ENCODE data around the gene ROCK2.

The ROCK2 gene

DNA sequence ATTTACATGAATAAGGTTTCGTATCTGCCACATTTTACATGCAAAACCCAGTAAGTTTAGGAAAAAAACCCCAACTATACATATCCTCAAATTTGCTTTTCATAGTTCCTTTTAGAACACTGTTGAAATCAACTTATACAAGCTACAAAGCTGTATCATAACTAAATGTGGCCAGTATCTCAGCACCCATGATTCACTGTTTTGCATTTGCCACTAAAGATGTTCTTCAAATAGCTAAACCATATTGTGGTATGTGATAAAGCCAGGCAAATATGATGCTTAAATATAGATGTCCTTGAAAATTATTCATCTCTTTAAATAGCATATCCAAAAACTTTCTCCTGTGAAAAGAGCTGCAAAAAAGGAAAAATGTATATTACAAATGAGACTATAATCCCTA lies 29.9 kb downstream of the ROCK2 start:
- DNase-seq (ENCODE audit: low read depth): no peak
- TF ChIP-seq, protein P1, sequence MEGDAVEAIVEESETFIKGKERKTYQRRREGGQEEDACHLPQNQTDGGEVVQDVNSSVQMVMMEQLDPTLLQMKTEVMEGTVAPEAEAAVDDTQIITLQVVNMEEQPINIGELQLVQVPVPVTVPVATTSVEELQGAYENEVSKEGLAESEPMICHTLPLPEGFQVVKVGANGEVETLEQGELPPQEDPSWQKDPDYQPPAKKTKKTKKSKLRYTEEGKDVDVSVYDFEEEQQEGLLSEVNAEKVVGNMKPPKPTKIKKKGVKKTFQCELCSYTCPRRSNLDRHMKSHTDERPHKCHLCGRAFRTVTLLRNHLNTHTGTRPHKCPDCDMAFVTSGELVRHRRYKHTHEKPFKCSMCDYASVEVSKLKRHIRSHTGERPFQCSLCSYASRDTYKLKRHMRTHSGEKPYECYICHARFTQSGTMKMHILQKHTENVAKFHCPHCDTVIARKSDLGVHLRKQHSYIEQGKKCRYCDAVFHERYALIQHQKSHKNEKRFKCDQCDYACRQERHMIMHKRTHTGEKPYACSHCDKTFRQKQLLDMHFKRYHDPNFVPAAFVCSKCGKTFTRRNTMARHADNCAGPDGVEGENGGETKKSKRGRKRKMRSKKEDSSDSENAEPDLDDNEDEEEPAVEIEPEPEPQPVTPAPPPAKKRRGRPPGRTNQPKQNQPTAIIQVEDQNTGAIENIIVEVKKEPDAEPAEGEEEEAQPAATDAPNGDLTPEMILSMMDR (IDR thresholded peaks at IDR 0.05; ENCODE audit: control insufficient read depth, insufficient read depth, low read depth, low read length, missing control alignments): no peak
- no peak overlapping the region for H3K4me3 ChIP-seq (ENCODE audit: control insufficient read depth, low read depth, low read length)

DNA sequence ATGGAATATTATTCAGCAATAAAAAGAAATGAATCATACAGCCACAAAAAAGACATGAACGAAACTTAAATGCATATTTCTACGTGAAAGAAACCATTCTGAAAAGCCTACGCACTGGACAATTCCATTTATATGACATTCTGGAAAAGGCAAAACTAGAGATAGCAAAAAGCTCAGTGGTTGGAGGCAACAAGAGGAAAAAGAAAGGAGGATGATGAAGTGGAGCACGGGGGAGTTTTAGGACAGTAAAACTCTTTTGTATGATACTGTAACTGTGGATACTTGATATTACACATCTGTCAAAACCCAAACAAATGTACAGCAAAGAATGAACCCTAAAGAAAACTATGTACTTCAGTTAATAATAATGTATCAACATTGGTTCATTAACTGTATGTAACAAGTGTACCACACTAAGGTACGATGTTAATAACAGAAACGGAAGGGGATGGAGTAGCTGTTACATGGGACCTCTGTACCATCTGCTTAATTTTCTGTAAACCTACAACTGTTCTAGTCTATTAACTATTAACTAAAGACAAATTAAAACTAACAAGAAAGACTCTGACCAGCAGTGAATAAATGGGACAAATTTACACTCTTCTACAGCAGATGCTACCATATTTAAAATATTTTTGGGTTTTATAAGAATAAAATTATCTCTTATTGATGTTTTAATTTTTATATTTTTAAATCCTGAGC lies 31.5 kb downstream of the ROCK2 start:
- TF ChIP-seq, protein P1 (IDR thresholded peaks at IDR 0.05; ENCODE audit: control insufficient read depth, insufficient read depth, low read depth, low read length, missing control alignments): no peak
- no peak overlapping the region for H3K4me3 ChIP-seq (ENCODE audit: control insufficient read depth, low read depth, low read length)
- no peak for DNase-seq (ENCODE audit: low read depth)

DNA sequence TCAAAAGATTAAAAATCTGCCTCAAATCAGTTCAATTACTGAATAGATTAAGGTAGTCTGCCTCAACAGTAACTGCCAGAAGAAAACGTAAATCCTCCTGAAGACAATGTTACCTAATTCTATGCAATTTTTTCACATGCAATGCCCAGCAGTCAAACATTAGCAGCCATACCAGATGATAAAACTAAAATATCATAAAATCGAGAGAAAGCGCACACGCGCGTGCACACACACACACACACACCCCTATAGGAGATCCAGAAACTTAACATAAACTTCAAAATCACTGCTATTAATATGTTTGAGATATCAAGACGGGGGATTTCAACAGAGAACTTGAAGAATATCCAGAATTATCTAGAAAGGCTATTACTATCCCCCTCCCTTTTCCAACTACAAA lies 32.9 kb downstream of the ROCK2 start:
- TF ChIP-seq, protein P1 (IDR thresholded peaks at IDR 0.05; ENCODE audit: control insufficient read depth, insufficient read depth, low read depth, low read length, missing control alignments): no peak
- no peak for DNase-seq (ENCODE audit: low read depth)
- H3K4me3 ChIP-seq (ENCODE audit: control insufficient read depth, low read depth, low read length): no peak overlapping the region

DNA sequence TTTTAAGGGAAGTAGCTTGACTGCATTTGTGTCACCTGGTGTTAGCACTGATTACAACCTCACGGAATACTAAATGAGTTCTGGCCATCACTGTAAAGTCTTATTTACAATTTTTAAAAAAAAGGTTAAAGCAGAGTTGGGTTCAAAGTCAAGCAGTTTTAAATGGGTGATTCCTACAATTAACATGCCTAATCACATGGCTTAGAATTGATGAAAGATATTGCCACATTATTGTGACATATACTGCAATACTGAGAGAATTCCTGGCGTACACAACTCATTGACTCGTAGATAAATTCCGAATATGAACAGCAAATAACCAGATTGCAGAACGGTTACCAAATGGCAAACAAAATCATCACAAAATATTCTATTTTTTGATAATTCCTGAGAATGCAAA lies 34.2 kb downstream of the ROCK2 start:
- TF ChIP-seq, protein P1 (IDR thresholded peaks at IDR 0.05; ENCODE audit: control insufficient read depth, insufficient read depth, low read depth, low read length, missing control alignments): no peak
- no peak for DNase-seq (ENCODE audit: low read depth)
- no peak overlapping the region for H3K4me3 ChIP-seq (ENCODE audit: control insufficient read depth, low read depth, low read length)

DNA sequence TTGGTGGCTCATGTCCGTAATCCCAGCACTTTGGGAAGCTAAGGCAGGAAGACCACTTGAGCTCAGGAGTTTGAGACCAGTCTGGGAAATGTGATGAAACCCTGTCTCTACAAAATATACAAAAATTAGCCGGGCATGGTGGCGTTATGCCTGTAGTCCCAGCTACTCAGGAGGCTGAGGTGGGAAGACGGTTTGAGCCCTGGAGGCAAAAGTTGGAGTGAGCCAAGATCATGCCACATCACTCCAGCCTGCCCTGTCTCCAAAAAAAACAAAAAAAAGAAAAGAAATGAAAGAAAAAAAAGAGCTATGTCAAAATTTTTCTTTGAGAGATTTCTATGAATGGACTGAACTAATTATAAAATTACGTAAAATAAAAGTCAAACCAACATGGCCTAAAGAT lies 34.7 kb downstream of the ROCK2 start:
- no peak for DNase-seq (ENCODE audit: low read depth)
- TF ChIP-seq, protein P1 (IDR thresholded peaks at IDR 0.05; ENCODE audit: control insufficient read depth, insufficient read depth, low read depth, low read length, missing control alignments): no peak
- no peak overlapping the region for H3K4me3 ChIP-seq (ENCODE audit: control insufficient read depth, low read depth, low read length)

DNA sequence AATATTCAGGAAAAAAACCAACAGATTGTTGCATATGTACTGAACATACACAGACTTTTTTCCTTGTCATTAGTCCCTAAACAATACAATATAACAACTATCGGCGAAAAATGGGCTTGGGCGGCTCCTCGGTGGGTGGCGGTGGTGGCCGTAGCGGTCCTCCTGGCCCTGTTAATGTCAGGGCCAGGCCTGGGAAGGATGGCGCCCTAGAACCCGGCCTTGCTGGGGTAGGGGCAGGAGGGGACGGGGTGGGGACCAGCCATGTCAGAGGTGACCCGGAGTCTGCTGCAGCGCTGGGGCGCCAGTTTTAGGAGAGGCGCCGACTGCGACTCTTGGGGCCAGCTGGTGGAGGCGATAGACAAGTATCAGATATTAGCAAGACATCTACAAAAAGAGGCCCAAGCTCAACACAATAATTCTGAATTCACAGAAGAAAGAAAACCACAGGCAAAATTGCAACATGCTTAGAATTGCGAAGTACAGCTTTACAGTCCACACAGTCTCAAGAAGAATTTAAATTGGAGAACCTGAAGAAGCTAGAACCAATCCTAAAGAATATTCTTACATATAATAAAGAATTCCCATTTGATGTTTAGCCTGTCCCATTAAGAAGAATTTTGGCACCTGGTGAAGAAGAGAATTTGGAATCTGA lies 36.5 kb downstream of the ROCK2 start:
- TF ChIP-seq, protein P1 (IDR thresholded peaks at IDR 0.05; ENCODE audit: control insufficient read depth, insufficient read depth, low read depth, low read length, missing control alignments): no peak
- DNase-seq (ENCODE audit: low read depth): no peak
- H3K4me3 ChIP-seq (ENCODE audit: control insufficient read depth, low read depth, low read length): no peak overlapping the region
